ENCODE results near the gene PTX3.

The PTX3 gene

GRCh38 chr3:157427901-157428300, 8.7 kb upstream of the PTX3 start:
- no peak for DNase-seq

- DNase-seq, result no peak
These were observed 7.8 kb upstream of the PTX3 start for GRCh38 chr3:157428853-157429252.

- no peak for DNase-seq
These were observed 6.9 kb upstream of the PTX3 start for GRCh38 chr3:157429708-157430107.

GRCh38 chr3:157438194-157438730, 1.6 kb downstream of the PTX3 start:
- no peak for DNase-seq

- no peak for DNase-seq
These were observed 4.5 kb downstream of the PTX3 start for GRCh38 chr3:157441102-157441624.

GRCh38 chr3:157442729-157443128, 6.1 kb downstream of the PTX3 start:
- DNase-seq, result no peak

- DNase-seq, result no peak
These were observed 7.5 kb downstream of the PTX3 start for GRCh38 chr3:157443905-157444796.

GRCh38 chr3:157444797-157445184, 8.1 kb downstream of the PTX3 start:
- DNase-seq, result no peak

GRCh38 chr3:157445857-157446256, 9.2 kb downstream of the PTX3 start:
- DNase-seq, result no peak

GRCh38 chr3:157447026-157447694, 10.5 kb downstream of the PTX3 start:
- no peak for DNase-seq

GRCh38 chr3:157452097-157452496, 15.4 kb downstream of the PTX3 start:
- DNase-seq, result no peak

- DNase-seq, result no peak
These were observed 17.2 kb downstream of the PTX3 start for GRCh38 chr3:157453824-157454223.

GRCh38 chr3:157459706-157460105, 23.1 kb downstream of the PTX3 start:
- DNase-seq, result no peak

- DNase-seq, result no peak
These were observed 23.6 kb downstream of the PTX3 start for GRCh38 chr3:157460253-157460652.

- DNase-seq, result no peak
These were observed 27.2 kb downstream of the PTX3 start for GRCh38 chr3:157463816-157464215.

- DNase-seq, result no peak
These were observed 27.7 kb downstream of the PTX3 start for GRCh38 chr3:157464321-157464720.

- no peak for DNase-seq
These were observed 29.1 kb downstream of the PTX3 start for GRCh38 chr3:157465741-157466140.

- DNase-seq, result no peak
These were observed 30.6 kb downstream of the PTX3 start for GRCh38 chr3:157467200-157467599.

GRCh38 chr3:157469561-157470294, 33.1 kb downstream of the PTX3 start:
- DNase-seq, result no peak

GRCh38 chr3:157471064-157471463, 34.4 kb downstream of the PTX3 start:
- DNase-seq, result no peak

- DNase-seq, result no peak
These were observed 36.0 kb downstream of the PTX3 start for GRCh38 chr3:157472648-157473047.

GRCh38 chr3:157475921-157476414, 39.3 kb downstream of the PTX3 start:
- DNase-seq, result no peak

GRCh38 chr3:157477441-157477840, 40.8 kb downstream of the PTX3 start:
- DNase-seq, result no peak
